Stimulated activated CD4-positive, alpha-beta T cell treated with anti-CD3 and anti-CD28 coated beads, TNF-alpha, amount 100 ng/mL, for 24 hours (primary cell): ENCODE measurements around the gene HYAL4.

Source experiments
- DNase-seq, 3 experiments: peaks; one replicate each; pipeline ENCODE4 v3.0.0-alpha.2; 2020; ENCODE audit warnings: low read depth in 3 of 3

The HYAL4 gene

GRCh38 chr7:123901101-123901500, 56.1 kb downstream of the HYAL4 start:
- DNase-seq, result no peak

DNA sequence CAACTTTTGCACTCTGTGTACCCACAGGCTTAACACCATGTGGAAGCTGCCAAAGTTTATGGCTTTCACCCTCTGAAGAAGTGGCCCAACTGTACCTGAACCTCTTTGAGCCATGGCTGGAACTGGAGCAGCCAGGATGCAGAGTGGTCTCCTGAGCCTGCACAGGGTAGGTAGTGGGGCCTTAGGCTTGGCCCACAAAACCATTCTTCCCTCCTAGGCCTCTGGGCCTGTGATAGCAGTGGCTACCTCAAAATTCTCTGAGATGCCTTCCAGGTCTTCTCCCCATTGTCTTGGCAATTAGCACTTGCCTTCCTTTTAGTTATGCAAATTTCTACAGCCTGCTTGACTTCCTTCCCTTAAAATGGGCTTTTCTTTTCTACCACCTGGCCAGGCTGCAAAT, 60.7 kb downstream of the HYAL4 start:
- no peak for DNase-seq

DNA sequence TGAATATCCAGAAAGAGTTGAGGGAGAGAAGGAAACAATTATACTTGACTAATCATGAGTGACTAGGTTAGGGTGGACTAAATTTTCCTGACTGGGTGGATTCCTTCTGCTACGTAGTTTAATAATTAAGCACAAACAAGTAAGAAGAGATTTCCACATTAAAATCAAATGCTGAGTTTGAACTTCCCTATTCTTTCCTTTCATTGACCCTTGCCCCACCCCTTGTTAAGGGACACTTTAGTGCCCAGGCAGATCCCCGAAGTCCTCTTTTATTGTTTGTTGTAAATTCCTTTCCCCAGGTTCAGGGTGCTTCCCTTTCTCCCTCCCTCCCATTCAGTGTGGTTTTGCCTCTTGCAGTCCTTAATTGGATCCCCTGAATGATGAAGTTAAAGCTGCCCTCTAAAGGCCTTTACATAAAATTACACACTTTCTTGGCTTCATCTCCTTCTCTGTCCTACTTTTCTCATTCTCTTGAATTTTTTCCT, 71.3 kb downstream of the HYAL4 start:
- DNase-seq, result no peak

GRCh38 chr7:123917878-123918277, 72.9 kb downstream of the HYAL4 start:
- no peak for DNase-seq

- no peak for DNase-seq
Measured at GRCh38 chr7:123918309-123918708, 73.3 kb downstream of the HYAL4 start.

- DNase-seq, result no peak
Measured at GRCh38 chr7:123923599-123923998, 78.6 kb downstream of the HYAL4 start.

DNA sequence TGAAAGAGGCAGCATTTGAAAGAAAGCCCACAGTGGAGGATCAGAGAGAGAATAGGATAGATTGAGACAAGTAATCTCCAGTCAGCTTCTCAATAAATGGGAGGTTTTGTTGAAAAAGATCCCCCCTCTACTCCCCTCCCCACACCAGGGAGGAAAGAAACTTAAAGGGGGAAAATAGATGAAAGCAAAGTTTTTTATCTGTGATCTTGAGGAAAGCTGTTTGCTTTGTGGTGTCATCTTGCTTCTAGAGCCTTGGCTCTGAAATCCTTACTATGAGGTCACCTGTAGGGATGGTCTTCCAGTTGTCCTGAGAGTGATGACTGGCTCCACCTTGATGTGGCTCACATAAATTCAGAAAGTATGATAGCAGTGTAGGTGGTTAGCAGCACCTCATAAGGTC, 80.0 kb downstream of the HYAL4 start, which contains the start of gene SPAM1:
Gene SPAM1 (plus strand): TSS at position 301 of the 400 bp plus-strand sequence. CDS start 28,330 bp downstream, outside the sequence.
- no peak for DNase-seq
